Ishikawa (cell line): ENCODE data around the gene TNPO3.

ENCODE experiments used
- CEBPB ChIP-seq: IDR thresholded peaks from 2 replicates; pipeline ENCODE4 v1.6.1; 2012
- CREB1 ChIP-seq: IDR thresholded peaks from 2 replicates; pipeline ENCODE4 v1.6.1; 2012; ENCODE audit warnings: low read depth
- EGR1 ChIP-seq: IDR thresholded peaks from 2 replicates; pipeline ENCODE4 v1.6.1; 2012
- EP300 ChIP-seq: IDR thresholded peaks from 2 replicates; pipeline ENCODE4 v1.6.1; 2012; ENCODE audit warnings: borderline replicate concordance
- FOXM1 ChIP-seq: IDR thresholded peaks from 2 replicates; pipeline ENCODE4 v1.6.1; 2012; ENCODE audit warnings: low read depth, borderline replicate concordance
- NFIC ChIP-seq: IDR thresholded peaks from 2 replicates; pipeline ENCODE4 v1.6.1; 2012
- RAD21 ChIP-seq: IDR thresholded peaks from 2 replicates; pipeline ENCODE4 v1.6.1; 2012; ENCODE audit warnings: low read depth
- TAF1 ChIP-seq: IDR thresholded peaks from 2 replicates; pipeline ENCODE4 v1.6.1; 2012; ENCODE audit warnings: low read depth, mild to moderate bottlenecking
- TCF12 ChIP-seq: IDR thresholded peaks from 2 replicates; pipeline ENCODE4 v1.6.1; 2012; ENCODE audit warnings: low read depth
- TEAD4 ChIP-seq: IDR thresholded peaks from 2 replicates; pipeline ENCODE4 v1.6.1; 2012
- YY1 ChIP-seq: IDR thresholded peaks from 2 replicates; pipeline ENCODE4 v1.6.1; 2012; ENCODE audit warnings: low read depth
- ZBTB7A ChIP-seq: IDR thresholded peaks from 2 replicates; pipeline ENCODE4 v1.6.1; 2012; ENCODE audit warnings: low read depth
- TF ChIP-seq, protein P1 (sequence below): IDR thresholded peaks from 2 replicates; pipeline ENCODE4 v1.6.1; 2012; ENCODE audit warnings: low read depth, mild to moderate bottlenecking
- TF ChIP-seq, protein P2 (sequence below): IDR thresholded peaks from 2 replicates; pipeline ENCODE4 v1.6.1; 2012
- TF ChIP-seq, protein P3 (sequence below): IDR thresholded peaks from 2 replicates; pipeline ENCODE4 v1.6.1; 2012

Gene TNPO3

GRCh38 chr7:129098409-129099084 lies 43.6 kb upstream of the TNPO3 start:
- no peak for TF ChIP-seq FOXM1
- TF ChIP-seq, protein P1, sequence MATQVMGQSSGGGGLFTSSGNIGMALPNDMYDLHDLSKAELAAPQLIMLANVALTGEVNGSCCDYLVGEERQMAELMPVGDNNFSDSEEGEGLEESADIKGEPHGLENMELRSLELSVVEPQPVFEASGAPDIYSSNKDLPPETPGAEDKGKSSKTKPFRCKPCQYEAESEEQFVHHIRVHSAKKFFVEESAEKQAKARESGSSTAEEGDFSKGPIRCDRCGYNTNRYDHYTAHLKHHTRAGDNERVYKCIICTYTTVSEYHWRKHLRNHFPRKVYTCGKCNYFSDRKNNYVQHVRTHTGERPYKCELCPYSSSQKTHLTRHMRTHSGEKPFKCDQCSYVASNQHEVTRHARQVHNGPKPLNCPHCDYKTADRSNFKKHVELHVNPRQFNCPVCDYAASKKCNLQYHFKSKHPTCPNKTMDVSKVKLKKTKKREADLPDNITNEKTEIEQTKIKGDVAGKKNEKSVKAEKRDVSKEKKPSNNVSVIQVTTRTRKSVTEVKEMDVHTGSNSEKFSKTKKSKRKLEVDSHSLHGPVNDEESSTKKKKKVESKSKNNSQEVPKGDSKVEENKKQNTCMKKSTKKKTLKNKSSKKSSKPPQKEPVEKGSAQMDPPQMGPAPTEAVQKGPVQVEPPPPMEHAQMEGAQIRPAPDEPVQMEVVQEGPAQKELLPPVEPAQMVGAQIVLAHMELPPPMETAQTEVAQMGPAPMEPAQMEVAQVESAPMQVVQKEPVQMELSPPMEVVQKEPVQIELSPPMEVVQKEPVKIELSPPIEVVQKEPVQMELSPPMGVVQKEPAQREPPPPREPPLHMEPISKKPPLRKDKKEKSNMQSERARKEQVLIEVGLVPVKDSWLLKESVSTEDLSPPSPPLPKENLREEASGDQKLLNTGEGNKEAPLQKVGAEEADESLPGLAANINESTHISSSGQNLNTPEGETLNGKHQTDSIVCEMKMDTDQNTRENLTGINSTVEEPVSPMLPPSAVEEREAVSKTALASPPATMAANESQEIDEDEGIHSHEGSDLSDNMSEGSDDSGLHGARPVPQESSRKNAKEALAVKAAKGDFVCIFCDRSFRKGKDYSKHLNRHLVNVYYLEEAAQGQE: peak; percentile 61

DNA sequence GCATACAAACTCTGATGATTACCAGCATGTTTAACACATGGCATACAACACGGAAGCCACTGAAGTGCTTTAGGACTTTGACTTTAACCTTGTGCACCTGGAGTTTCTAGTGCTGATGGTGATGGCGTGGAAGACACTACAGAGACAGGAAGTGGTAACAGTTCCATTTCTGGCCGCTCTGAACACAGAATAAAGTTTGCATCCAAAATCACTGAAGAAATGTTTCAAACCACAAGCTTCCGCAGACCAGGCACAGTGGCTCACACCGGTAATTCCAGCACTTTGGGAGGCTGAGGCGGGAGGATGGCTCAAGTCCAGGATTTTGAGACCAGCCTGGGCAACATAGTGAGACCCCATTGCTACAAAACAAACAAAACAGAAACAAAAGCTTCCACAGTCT lies 40.3 kb upstream of the TNPO3 start:
- TF ChIP-seq NFIC (no peak), RAD21 (no peak), ZBTB7A (no peak), CREB1 (no peak), TEAD4 (no peak), TAF1 (no peak), YY1 (no peak), EP300 (no peak), TCF12 (no peak), EGR1 (no peak)
- TF ChIP-seq, protein P1: no peak
- TF ChIP-seq, protein P2, sequence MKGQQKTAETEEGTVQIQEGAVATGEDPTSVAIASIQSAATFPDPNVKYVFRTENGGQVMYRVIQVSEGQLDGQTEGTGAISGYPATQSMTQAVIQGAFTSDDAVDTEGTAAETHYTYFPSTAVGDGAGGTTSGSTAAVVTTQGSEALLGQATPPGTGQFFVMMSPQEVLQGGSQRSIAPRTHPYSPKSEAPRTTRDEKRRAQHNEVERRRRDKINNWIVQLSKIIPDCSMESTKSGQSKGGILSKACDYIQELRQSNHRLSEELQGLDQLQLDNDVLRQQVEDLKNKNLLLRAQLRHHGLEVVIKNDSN: no peak
- TF ChIP-seq, protein P3, sequence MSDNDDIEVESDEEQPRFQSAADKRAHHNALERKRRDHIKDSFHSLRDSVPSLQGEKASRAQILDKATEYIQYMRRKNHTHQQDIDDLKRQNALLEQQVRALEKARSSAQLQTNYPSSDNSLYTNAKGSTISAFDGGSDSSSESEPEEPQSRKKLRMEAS: no peak

GRCh38 chr7:129094501-129094900 lies 39.6 kb upstream of the TNPO3 start:
- TF ChIP-seq FOXM1 (no peak), ZBTB7A (no peak), CREB1 (no peak), TAF1 (no peak), EGR1 (no peak), EP300 (no peak), TEAD4 (no peak), CEBPB (no peak), TCF12 (no peak), YY1 (no peak)
- TF ChIP-seq, protein P1: no peak
- TF ChIP-seq, protein P3: no peak
- TF ChIP-seq, protein P2: no peak

DNA sequence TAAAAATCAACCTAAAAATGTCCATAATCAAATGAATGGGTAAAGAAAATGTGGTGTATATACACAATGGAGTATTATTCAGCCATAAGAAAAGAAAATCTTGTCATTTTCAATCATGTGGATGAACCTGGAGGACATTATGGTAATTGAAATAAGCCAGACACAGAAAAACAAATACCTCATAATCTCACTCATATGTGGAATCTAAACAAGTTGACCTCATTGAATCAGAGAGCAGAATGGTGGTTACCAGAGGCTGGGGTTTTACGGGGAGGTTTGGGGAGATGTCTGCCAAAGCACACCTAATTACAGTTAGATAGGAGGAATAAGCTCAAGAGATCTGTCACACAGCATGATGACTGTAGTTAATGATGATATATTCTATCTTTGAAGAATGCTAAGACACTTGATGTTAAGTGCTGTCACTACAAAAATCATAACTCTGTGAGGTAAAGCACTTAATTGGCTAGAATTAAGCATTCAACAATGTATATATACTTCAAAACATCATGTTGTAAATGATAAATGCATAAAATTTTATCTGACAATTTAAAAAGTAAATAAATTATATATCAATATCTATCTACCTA lies 39.1 kb upstream of the TNPO3 start:
- TF ChIP-seq RAD21 (no peak), TAF1 (no peak), TCF12 (no peak), EGR1 (no peak), CREB1 (no peak), EP300 (no peak), NFIC (no peak), YY1 (no peak), FOXM1 (no peak), ZBTB7A (no peak), TEAD4 (no peak)
- TF ChIP-seq, protein P1: no peak
